Measurements from ENCODE around the gene ZNF525.

GRCh38 chr19:53365899-53366493 is 491 bp downstream of the ZNF525 start:
- TF ChIP-seq CTCF (IDR thresholded peaks at IDR 0.05) (no peak), POLR2A (IDR thresholded peaks at IDR 0.05) (no peak), POLR2AphosphoS5 (IDR thresholded peaks at IDR 0.05; ENCODE audit: insufficient read depth in 1 of 2, low read depth in 1 of 2) (peak in 1 of 2 donors; percentile 48)
